Brain microvascular endothelial cell (primary cell): ENCODE results near the gene REEP1.

Experiments
- DNase-seq: peaks from one replicate; pipeline ENCODE4 v3.0.0-alpha.2; 2020
- H3K27ac ChIP-seq: fragments of 250-450 bp; sonication (Bioruptor Pico); 2 replicates; pipeline ENCODE4 v1.5.1; 2020; ENCODE audit warnings: mild to moderate bottlenecking, moderate library complexity
- H3K27me3 ChIP-seq: fragments of 250-450 bp; sonication (Bioruptor Pico); replicated peaks from 2 replicates; pipeline ENCODE4 v1.5.1; 2020; ENCODE audit warnings: mild to moderate bottlenecking
- H3K36me3 ChIP-seq: fragments of 250-450 bp; sonication (Bioruptor Pico); replicated peaks from 2 replicates; pipeline ENCODE4 v1.5.1; 2020; ENCODE audit warnings: mild to moderate bottlenecking
- H3K4me3 ChIP-seq: 2 replicates; pipeline ENCODE4 v1.5.1; 2011; ENCODE audit warnings: low read depth, mild to moderate bottlenecking, control low read depth, low read length, moderate library complexity
- in situ Hi-C: cut with HindIII; loops from 2 replicates; pipeline ENCODE4 v1.10.0; 2017; ENCODE audit warnings: low sequenced_read_pairs, low pct_ligation_motif_present
- TF ChIP-seq, protein P1 (sequence below): IDR thresholded peaks from 2 replicates; pipeline ENCODE4 v1.5.1; 2011; ENCODE audit warnings: low read depth, mild to moderate bottlenecking, moderate library complexity, low read length, control low read depth, inconsistent platforms; ENCODE audit errors: missing control alignments

REEP1 gene

DNA sequence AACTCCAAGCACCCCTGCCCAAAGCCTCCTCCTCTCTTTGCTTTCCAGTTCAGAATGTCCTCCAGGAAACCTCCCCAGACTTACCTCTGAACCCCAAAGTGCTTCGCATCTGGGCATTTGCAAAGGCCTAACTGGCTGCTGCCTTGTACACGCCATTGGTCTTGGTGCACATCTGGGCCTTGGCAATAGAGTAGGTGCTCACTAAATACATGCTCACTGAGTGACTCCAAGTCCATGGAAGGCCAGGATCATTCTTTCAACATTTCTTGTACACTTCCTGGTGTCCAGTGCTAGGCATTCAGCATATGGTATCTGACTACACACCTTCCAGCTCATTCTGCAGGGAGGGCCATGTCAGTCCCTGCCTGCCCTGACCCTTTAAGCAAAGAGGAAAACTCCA, 109.7 kb downstream of the REEP1 start:
- DNase-seq = no peak
- H3K27me3 ChIP-seq = no peaks in the 10 kb centered on the region
- H3K27ac ChIP-seq = no peak overlapping the region
- in situ Hi-C loops = no loop called here
- no peaks in the 10 kb centered on the region for H3K36me3 ChIP-seq
- H3K4me3 ChIP-seq = no peak overlapping the region
- TF ChIP-seq, protein P1, sequence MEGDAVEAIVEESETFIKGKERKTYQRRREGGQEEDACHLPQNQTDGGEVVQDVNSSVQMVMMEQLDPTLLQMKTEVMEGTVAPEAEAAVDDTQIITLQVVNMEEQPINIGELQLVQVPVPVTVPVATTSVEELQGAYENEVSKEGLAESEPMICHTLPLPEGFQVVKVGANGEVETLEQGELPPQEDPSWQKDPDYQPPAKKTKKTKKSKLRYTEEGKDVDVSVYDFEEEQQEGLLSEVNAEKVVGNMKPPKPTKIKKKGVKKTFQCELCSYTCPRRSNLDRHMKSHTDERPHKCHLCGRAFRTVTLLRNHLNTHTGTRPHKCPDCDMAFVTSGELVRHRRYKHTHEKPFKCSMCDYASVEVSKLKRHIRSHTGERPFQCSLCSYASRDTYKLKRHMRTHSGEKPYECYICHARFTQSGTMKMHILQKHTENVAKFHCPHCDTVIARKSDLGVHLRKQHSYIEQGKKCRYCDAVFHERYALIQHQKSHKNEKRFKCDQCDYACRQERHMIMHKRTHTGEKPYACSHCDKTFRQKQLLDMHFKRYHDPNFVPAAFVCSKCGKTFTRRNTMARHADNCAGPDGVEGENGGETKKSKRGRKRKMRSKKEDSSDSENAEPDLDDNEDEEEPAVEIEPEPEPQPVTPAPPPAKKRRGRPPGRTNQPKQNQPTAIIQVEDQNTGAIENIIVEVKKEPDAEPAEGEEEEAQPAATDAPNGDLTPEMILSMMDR = no peak

- in situ Hi-C loops = no loop called here
- TF ChIP-seq, protein P1 = no peak
- no peaks in the 10 kb centered on the region for H3K36me3 ChIP-seq
- no peaks in the 10 kb centered on the region for H3K27me3 ChIP-seq
- no peak overlapping the region for H3K27ac ChIP-seq
- DNase-seq = no peak
- no peak overlapping the region for H3K4me3 ChIP-seq
These were observed 110.5 kb downstream of the REEP1 start for GRCh38 chr2:86226636-86227520.

GRCh38 chr2:86226070-86226469, 111.4 kb downstream of the REEP1 start:
- Histone ChIP-seq H3K4me3 (no peak overlapping the region), H3K36me3 (no peaks in the 10 kb centered on the region), H3K27ac (no peak overlapping the region), H3K27me3 (no peaks in the 10 kb centered on the region)
- in situ Hi-C loops = no loop called here
- TF ChIP-seq, protein P1 = no peak
- no peak for DNase-seq

- peak; percentile 12 for DNase-seq
- Histone ChIP-seq H3K27me3 (no peaks in the 10 kb centered on the region), H3K36me3 (no peaks in the 10 kb centered on the region), H3K27ac (no peak overlapping the region), H3K4me3 (no peak overlapping the region)
- TF ChIP-seq, protein P1 = no peak
- in situ Hi-C loops = no loop called here
These were observed 111.8 kb downstream of the REEP1 start for GRCh38 chr2:86225581-86225980.

DNA sequence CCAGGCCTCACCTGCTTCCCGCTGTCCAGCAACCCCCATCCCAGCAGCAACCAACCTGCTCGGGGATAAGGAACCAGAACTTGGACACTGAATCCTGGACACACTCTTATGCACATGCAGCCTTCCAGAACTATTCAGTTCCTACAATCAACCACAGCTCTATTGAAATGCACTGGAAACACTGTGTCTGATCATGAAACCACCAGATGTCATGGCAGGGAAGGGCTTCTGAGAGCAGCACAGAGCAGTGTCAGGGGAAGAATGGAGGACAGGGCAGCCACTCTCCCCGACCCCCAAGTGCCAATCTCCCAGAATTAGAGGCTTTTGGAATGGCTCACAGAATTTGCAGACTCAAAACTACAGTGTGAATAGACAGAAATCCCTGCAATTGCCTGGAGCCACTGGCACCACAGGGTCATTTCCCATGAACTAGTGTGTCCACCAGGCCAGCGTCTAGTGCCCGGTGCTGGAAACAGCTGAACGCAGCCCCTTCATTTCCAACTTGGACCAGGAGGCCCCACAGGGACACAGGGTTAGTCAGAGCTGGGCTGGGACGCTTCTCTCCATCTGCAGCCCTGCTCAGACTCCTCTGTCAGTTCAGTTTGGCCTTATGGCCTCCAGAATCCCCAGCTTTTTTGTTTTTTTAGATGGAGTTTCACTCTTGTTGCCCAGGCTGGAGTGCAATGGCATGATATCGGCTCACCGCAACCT, 112.6 kb downstream of the REEP1 start:
- TF ChIP-seq, protein P1 = no peak
- no peak for DNase-seq
- Histone ChIP-seq H3K4me3 (no peak overlapping the region), H3K27me3 (no peaks in the 10 kb centered on the region), H3K36me3 (no peaks in the 10 kb centered on the region), H3K27ac (no peak overlapping the region)
- in situ Hi-C loops = no loop called here
